Measurements from ENCODE around the gene CELF1. TPM values are rescaled to one million over a fixed set of nuclear protein-coding genes. Genes with fewer than 3 reads are reported as not detected.

Gene CELF1
- polyA plus RNA-seq, 1 donor from 2014 or later, result 209 TPM

- Histone ChIP-seq H3K9me2 (ENCODE audit: insufficient read depth, low read length) (no peaks in the 10 kb centered on the region), H3K9ac (ENCODE audit: low read length) (no peak overlapping the region), H3K4me2 (ENCODE audit: low read length) (no peak overlapping the region), H3K27ac (ENCODE audit: low read length) (no peak overlapping the region), H3K27me3 (ENCODE audit: insufficient read depth, low read depth, low read length) (no peaks in the 10 kb centered on the region), H3K79me2 (replicated peaks; ENCODE audit: insufficient read depth, low read length) (peaks cover 20% of the 10 kb centered on the region), H3K4me3 (ENCODE audit: low read length) (no peak overlapping the region), H3F3A (ENCODE audit: insufficient read depth, low read length, poor library complexity, severe bottlenecking) (no peaks in the 10 kb centered on the region), H3K9me3 (ENCODE audit: low read length) (no peaks in the 10 kb centered on the region), H3K36me3 (ENCODE audit: insufficient read depth, low read length) (no peaks in the 10 kb centered on the region), H4K20me1 (ENCODE audit: insufficient read depth) (no peaks in the 10 kb centered on the region), H2AFZ (ENCODE audit: low read depth, low read length) (no peak overlapping the region)
- TF ChIP-seq CTCF (IDR thresholded peaks at IDR 0.05; ENCODE audit: poor library complexity, severe bottlenecking) (no peak), EP300 (conservative IDR thresholded peaks at IDR 0.05; ENCODE audit: poor library complexity, severe bottlenecking) (no peak), REST (IDR thresholded peaks at IDR 0.05; ENCODE audit: borderline replicate concordance) (no peak), SMC3 (conservative IDR thresholded peaks at IDR 0.05; ENCODE audit: poor library complexity) (no peak), RAD21 (conservative IDR thresholded peaks at IDR 0.05) (no peak), TAF1 (IDR thresholded peaks at IDR 0.05; ENCODE audit: low read depth) (no peak), MXI1 (conservative IDR thresholded peaks at IDR 0.05; ENCODE audit: poor library complexity, severe bottlenecking) (no peak), EZH2 (IDR thresholded peaks at IDR 0.05; ENCODE audit: borderline replicate concordance, insufficient read depth, low read length, poor library complexity, severe bottlenecking) (no peak), POLR2AphosphoS5 (IDR thresholded peaks at IDR 0.05) (no peak)
Observed at GRCh38 chr11:47572715-47573255, 19.9 kb upstream of the CELF1 start.

GRCh38 chr11:47571895-47572294 is 19.0 kb upstream of the CELF1 start:
- no peak overlapping the region for H3K4me2 ChIP-seq (ENCODE audit: low read length)
- no peaks in the 10 kb centered on the region for H3F3A ChIP-seq (ENCODE audit: insufficient read depth, low read length, poor library complexity, severe bottlenecking)
- H3K9me3 ChIP-seq (ENCODE audit: low read length), result no peaks in the 10 kb centered on the region
- TF ChIP-seq CTCF (IDR thresholded peaks at IDR 0.05; ENCODE audit: poor library complexity, severe bottlenecking) (no peak), RAD21 (conservative IDR thresholded peaks at IDR 0.05) (no peak), REST (IDR thresholded peaks at IDR 0.05; ENCODE audit: borderline replicate concordance) (no peak), SMC3 (conservative IDR thresholded peaks at IDR 0.05; ENCODE audit: poor library complexity) (no peak), MXI1 (conservative IDR thresholded peaks at IDR 0.05; ENCODE audit: poor library complexity, severe bottlenecking) (no peak), EZH2 (IDR thresholded peaks at IDR 0.05; ENCODE audit: borderline replicate concordance, insufficient read depth, low read length, poor library complexity, severe bottlenecking) (no peak), TAF1 (IDR thresholded peaks at IDR 0.05; ENCODE audit: low read depth) (no peak)
- H3K27me3 ChIP-seq (ENCODE audit: insufficient read depth, low read depth, low read length), result no peaks in the 10 kb centered on the region
- no peak overlapping the region for H2AFZ ChIP-seq (ENCODE audit: low read depth, low read length)
- no peak overlapping the region for H3K27ac ChIP-seq (ENCODE audit: low read length)
- peaks cover 11% of the 10 kb centered on the region for H3K79me2 ChIP-seq (replicated peaks; ENCODE audit: insufficient read depth, low read length)
- no peak overlapping the region for H3K9ac ChIP-seq (ENCODE audit: low read length)
- H3K4me3 ChIP-seq (ENCODE audit: low read length), result no peak overlapping the region
- no peaks in the 10 kb centered on the region for H3K9me2 ChIP-seq (ENCODE audit: insufficient read depth, low read length)
- no peaks in the 10 kb centered on the region for H4K20me1 ChIP-seq (ENCODE audit: insufficient read depth)
- H3K36me3 ChIP-seq (ENCODE audit: insufficient read depth, low read length), result no peaks in the 10 kb centered on the region

All from neural cell (in vitro differentiated cells).